Measurements from ENCODE around the gene IGSF21.

- TF ChIP-seq TAF1 (IDR thresholded peaks at IDR 0.05; ENCODE audit: low read depth, low read length) (no peak), POLR2A (IDR thresholded peaks at IDR 0.05; ENCODE audit: low read depth, low read length) (no peak), POLR2AphosphoS5 (IDR thresholded peaks at IDR 0.05; ENCODE audit: low read depth, low read length) (no peak), SPI1 (IDR thresholded peaks at IDR 0.05; ENCODE audit: low read depth, low read length) (no peak), PAX5 (IDR thresholded peaks at IDR 0.05; ENCODE audit: insufficient read depth, low read length, severe bottlenecking) (no peak), POU2F2 (IDR thresholded peaks at IDR 0.05; ENCODE audit: low read depth, low read length) (no peak)
Observed at GRCh38 chr1:18376661-18377060, 269.1 kb downstream of the IGSF21 start.

Measured in GM12891 (cell line).